Right cardiac atrium (tissue), 5 donors: ENCODE results near the gene PBX3. TPM values are rescaled to one million over a fixed set of nuclear protein-coding genes. Genes with fewer than 3 reads are reported as not detected.

Experiments
- ATAC-seq, 2 donors: fragments of 200-7000 bp; cut with Tn5 transposase; one replicate each; pipeline versions ENCODE4 v1.8.0 to v1.9.1; 2020; ENCODE audit warnings: moderate library complexity in 2 of 2, mild to moderate bottlenecking in 1 of 2
- DNase-seq, 3 donors: peaks; one replicate each; pipeline ENCODE4 v3.0.0-alpha.2; 2020
- H3K27ac ChIP-seq: one replicate; pipeline ENCODE4 v1.5.1; 2013; ENCODE audit warnings: mild to moderate bottlenecking, low read length, control low read depth, moderate library complexity
- H3K27me3 ChIP-seq: one replicate; pipeline ENCODE4 v1.6.1; 2013; ENCODE audit not compliant: control insufficient read depth, insufficient read depth
- H3K4me1 ChIP-seq: one replicate; pipeline ENCODE4 v1.6.1; 2013; ENCODE audit warnings: low read length; ENCODE audit not compliant: control insufficient read depth, insufficient read depth
- H3K4me3 ChIP-seq: one replicate; pipeline ENCODE4 v1.5.1; 2013; ENCODE audit warnings: low read length, control low read depth
- H3K9me3 ChIP-seq: one replicate; pipeline ENCODE4 v1.6.1; 2013; ENCODE audit warnings: low read length; ENCODE audit not compliant: control insufficient read depth
- WGBS: extraction: QIAGEN DNeasy Blood & Tissue Kit; methylation state at CpG from one replicate; pipeline ENCODE4 v1.1.7; 2013; 5-methylcytosine and 5-hydroxymethylcytosine counted together
- intact Hi-C, 4 donors: fragments of 100-400 bp; cut with DNase I; formaldehyde crosslinking; loops; one replicate each; pipeline versions ENCODE4 v1.11.0 to v1.14.0; 2022 to 2023
- polyA plus RNA-seq: library from polyadenylated mRNA; stranded (reverse); fragments of 200-250 nt; gene quantifications from one replicate; pipeline ENCODE4 v1.2.3, GENCODE V29; 2013
- total RNA-seq, 4 donors: library from RNA; stranded (reverse); fragmentation: NEBNext Ultra II Directional; extraction: Animal tissue kit (Norgen Biotek cat#: 25700); gene quantifications; one replicate each; pipeline ENCODE4 v1.2.1, GENCODE V29; 2021
- donor health status: healthy with polysubstance abuse.
- donor health status: DM: no; HTN: yes; CAD: no.
- donor health status: DM: no; HTN: no; CAD: no.
- donor health status: DM: no; HTN: yes; CAD: no; lungs with severe emphysema.
- donor health status: DM: yes; HTN: yes; CAD: no.

PBX3 gene
- total and polyA plus RNA-seq, 5 donors: 47.6 to 107 (median 88.4) TPM

DNA sequence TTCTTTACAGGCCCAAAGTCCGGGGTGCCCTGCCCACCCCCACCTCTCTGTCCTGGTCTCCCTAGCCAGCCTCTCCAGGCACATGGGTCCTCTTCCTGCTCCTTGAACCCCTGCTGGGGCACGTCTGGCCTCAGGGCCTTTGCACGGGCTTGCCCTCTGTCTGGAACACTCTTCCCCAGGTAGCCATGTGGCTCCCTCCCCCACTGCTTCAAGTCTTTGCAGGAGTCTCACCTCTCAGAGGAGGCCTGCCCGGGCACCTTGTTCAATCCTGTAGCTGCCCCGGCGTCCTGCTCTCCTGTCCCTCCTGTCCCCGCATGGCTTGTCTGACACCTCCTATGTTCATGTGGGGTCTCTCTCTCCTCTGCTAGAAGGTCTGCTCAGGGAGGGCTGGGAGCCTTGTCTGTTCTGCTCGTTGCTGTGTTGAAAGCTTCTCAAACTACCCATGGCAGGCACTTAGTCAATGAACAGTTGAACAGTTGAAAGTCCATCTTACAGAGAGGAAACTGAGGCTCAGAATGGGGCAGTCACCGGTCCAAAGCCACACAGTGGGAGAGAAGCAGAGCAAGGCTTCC, 241.4 kb downstream of the PBX3 start:
- intact Hi-C loops: no loop called here
- no peaks in the 10 kb centered on the region for H3K4me1 ChIP-seq
- ATAC-seq: no peak

GRCh38 chr9:125989090-125989501, 241.9 kb downstream of the PBX3 start:
- Histone ChIP-seq H3K4me3 (no peak overlapping the region), H3K4me1 (no peaks in the 10 kb centered on the region), H3K9me3 (no peaks in the 10 kb centered on the region), H3K27ac (no peak overlapping the region), H3K27me3 (no peaks in the 10 kb centered on the region)
- 83% methylated on average over 8 of the region's 8 CpGs for WGBS
- no peak for DNase-seq
- ATAC-seq: no peak
- intact Hi-C loops: no loop called here

More for the DNA sequence above, 241.4 kb downstream of the PBX3 start:
- H3K4me3 ChIP-seq: no peak overlapping the region
- 83% methylated on average over 9 of the region's 9 CpGs for WGBS
- H3K27me3 ChIP-seq: no peaks in the 10 kb centered on the region
- H3K27ac ChIP-seq: no peak overlapping the region
- H3K9me3 ChIP-seq: no peaks in the 10 kb centered on the region
- no peak for DNase-seq

DNA sequence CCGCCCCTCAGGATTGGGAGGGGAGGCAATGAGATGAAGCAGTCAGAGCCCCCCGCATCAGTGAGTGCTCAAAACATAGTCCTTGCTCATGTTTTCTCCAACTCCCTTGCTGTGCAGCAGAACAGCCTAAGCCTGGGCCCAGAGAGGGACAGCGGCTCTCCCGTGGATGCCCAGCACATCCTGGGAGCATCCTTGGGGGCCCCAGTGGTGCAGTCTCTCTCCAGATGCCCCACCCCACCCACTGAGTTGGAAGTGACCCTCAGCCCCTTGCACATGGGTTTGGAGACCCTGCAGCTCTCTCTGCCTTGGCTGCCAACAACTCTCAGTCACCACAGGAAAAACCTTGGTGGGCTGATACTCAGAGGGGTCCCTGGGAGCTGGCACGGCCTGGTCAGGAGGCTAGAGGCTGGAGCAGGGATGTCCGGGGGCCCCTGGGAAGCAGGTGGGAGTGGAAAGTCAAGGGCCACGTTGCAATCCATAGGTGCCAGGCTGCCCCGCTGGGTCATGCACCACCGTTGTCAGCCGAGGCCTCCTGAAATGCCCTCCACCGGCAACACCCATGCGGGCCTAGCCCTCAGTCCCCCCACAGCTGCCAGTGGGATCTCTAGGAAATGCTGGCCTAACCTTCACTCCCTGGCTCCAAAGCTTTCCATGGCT, 242.5 kb downstream of the PBX3 start:
- intact Hi-C loops: no loop called here
- WGBS: 84% methylated on average over 12 of the region's 12 CpGs
- H3K9me3 ChIP-seq: no peaks in the 10 kb centered on the region
- no peak overlapping the region for H3K4me3 ChIP-seq
- H3K4me1 ChIP-seq: no peaks in the 10 kb centered on the region
- H3K27ac ChIP-seq: no peak overlapping the region
- DNase-seq (no peak), ATAC-seq (no peak)
- H3K27me3 ChIP-seq: no peaks in the 10 kb centered on the region

DNA sequence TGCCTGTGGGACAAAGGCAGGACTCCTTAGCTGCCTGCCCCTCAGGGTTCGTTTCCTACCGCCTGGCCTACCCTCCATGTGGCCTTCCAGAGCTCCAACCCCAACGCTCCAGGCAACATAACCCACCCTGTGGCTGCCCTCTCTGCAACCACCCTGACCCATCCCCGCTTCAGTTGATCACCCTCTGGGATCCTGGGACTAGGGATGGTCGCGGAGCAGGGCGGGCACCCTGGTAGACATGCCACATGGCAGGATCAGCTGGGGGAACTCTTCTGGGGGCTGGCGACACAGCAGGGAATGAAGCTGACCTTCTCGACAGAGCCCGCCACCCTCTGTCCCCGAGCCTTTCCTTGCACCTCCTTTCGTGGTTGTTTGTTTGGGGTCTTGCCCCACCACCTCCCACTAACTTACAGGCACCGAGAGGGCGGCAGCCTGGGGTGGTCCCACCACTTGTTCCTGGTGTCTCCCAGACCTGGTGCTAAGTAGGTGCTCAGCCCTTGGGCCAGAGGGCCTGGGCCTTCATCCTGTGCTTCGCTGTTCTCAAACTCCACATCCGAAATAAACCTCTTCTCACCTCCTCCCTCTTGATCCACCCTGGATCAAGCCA, 243.1 kb downstream of the PBX3 start:
- Histone ChIP-seq H3K4me1 (no peaks in the 10 kb centered on the region), H3K27ac (no peak overlapping the region), H3K9me3 (no peaks in the 10 kb centered on the region), H3K27me3 (no peaks in the 10 kb centered on the region), H3K4me3 (no peak overlapping the region)
- DNase-seq (no peak), ATAC-seq (no peak)
- intact Hi-C loops: no loop called here
- 95% methylated on average over 16 of the region's 16 CpGs for WGBS

- WGBS: 50% methylated on average over 12 of the region's 12 CpGs
- Histone ChIP-seq H3K4me1 (no peaks in the 10 kb centered on the region), H3K4me3 (no peak overlapping the region), H3K27ac (no peak overlapping the region), H3K9me3 (no peaks in the 10 kb centered on the region), H3K27me3 (no peaks in the 10 kb centered on the region)
- no peak for DNase-seq
- intact Hi-C loops: no loop called here
- no peak for ATAC-seq
These were observed 243.6 kb downstream of the PBX3 start for GRCh38 chr9:125990793-125991220.

DNA sequence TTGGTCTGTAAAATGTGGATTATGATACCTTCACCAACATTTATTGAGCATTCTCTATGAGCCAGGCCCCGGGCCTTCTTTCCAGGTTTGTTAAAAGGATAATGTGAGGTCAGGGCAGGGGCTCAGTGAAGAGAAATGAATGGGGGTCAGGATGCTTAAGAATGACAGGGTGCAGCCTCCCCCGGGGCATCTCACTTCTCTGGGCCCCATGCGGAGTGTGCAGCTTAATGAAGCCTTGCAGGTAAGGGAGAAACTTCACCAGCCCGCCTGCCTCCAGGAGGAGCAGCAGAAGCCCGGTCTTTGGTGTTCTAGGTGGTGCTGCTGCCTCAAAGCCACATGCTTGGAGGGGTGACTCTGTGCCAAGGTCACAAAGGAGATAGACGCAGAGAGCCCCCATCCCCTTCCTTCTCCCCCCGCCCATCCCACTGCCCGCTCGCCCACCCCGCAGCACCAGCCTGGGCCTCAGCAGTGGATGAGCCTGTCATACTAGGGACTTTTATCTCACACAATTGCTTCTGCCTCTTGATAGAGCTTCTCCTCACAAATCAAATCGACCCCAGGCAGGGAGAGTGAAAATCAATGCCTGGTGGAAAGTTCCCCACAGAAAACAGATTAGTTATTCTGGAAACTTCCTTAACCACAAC, 244.8 kb downstream of the PBX3 start:
- DNase-seq (no peak), ATAC-seq (no peak)
- Histone ChIP-seq H3K27me3 (no peaks in the 10 kb centered on the region), H3K27ac (no peak overlapping the region), H3K4me1 (no peaks in the 10 kb centered on the region), H3K4me3 (no peak overlapping the region), H3K9me3 (no peaks in the 10 kb centered on the region)
- intact Hi-C loops: no loop called here
- 86% methylated on average over 11 of the region's 11 CpGs for WGBS

- no peaks in the 10 kb centered on the region for H3K9me3 ChIP-seq
- no peak overlapping the region for H3K27ac ChIP-seq
- no peak for ATAC-seq
- WGBS: 78% methylated on average over 8 of the region's 8 CpGs
- no peak overlapping the region for H3K4me3 ChIP-seq
- H3K27me3 ChIP-seq: no peaks in the 10 kb centered on the region
- intact Hi-C loops: no loop called here
- H3K4me1 ChIP-seq: no peaks in the 10 kb centered on the region
- DNase-seq: no peak
These were observed 245.4 kb downstream of the PBX3 start for GRCh38 chr9:125992557-125992956.

DNA sequence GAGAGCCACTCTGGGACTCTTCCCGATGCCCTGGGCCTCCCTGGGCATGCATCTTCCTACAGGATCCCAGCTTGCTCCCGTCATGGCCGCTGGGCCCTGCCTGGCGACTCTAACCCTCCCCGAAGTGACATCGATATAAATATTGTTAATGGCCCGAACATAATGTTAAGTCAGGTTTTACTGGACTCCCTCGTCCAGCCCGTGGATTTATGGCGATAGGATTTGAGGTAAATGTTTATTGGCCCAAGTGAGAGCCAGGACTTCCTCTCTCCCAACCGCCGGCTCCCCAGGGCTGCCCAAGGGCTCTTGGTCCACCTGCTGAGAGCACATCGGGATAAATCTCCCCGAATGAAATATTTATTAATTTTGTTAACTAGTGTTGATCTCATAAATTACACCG, 246.3 kb downstream of the PBX3 start:
- Histone ChIP-seq H3K9me3 (no peaks in the 10 kb centered on the region), H3K27me3 (no peaks in the 10 kb centered on the region), H3K4me1 (no peaks in the 10 kb centered on the region), H3K4me3 (no peak overlapping the region), H3K27ac (no peak overlapping the region)
- 87% methylated on average over 15 of the region's 15 CpGs for WGBS
- DNase-seq (no peak), ATAC-seq (no peak)
- intact Hi-C loops: no loop called here

GRCh38 chr9:125994066-125994943, 247.1 kb downstream of the PBX3 start:
- DNase-seq: peak in 1 of 3 donors; percentile 16

DNA sequence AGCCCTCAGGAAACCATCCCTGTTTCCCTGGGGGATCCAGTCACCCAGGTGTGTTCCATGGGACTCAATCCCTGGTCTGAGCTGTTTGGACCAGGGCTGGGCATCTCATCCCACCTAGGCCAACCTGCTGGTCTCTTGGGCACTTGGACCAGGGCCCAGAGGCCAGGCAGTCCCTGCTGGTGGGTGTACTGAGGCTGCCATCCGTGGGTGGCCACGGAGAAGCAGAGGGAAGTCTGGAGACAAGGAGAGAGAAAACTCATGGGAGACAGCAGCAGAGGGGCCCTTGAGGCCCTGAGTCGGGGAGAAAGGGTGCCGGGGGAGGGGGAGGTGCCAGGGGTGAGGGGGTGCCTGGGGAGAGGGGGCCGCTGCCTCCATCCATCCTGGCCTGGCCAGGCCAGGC, 247.8 kb downstream of the PBX3 start:
- no peak overlapping the region for H3K27ac ChIP-seq
- no peak overlapping the region for H3K4me3 ChIP-seq
- no peak for ATAC-seq
- H3K4me1 ChIP-seq: no peaks in the 10 kb centered on the region
- H3K9me3 ChIP-seq: no peaks in the 10 kb centered on the region
- intact Hi-C loops: no loop called here
- whole genome bisulfite sequencing: 86% methylated on average over 5 of the region's 5 CpGs
- DNase-seq: peak in 1 of 3 donors; percentile 18
- H3K27me3 ChIP-seq: no peaks in the 10 kb centered on the region

More at GRCh38 chr9:125994066-125994943, 247.1 kb downstream of the PBX3 start:
- Histone ChIP-seq H3K9me3 (no peaks in the 10 kb centered on the region), H3K27me3 (no peaks in the 10 kb centered on the region), H3K27ac (no peak overlapping the region), H3K4me3 (no peak overlapping the region), H3K4me1 (no peaks in the 10 kb centered on the region)
- WGBS: 92% methylated on average over 19 of the region's 19 CpGs
- no peak for ATAC-seq
- intact Hi-C loops: no loop called here
